Measurements from ENCODE around the gene REXO2.

Gene REXO2

GRCh38 chr11:114400216-114400914 is 38.9 kb upstream of the REXO2 start, which contains the start of the genes C11orf71 and RBM7 (continued):
- no peak for TF ChIP-seq ZNF404 (tag by site-specific recombination; IDR thresholded peaks at IDR 0.05)
- TF ChIP-seq ZIC2 (tag by site-specific recombination; IDR thresholded peaks at IDR 0.05), result peak; percentile 48
- TF ChIP-seq OSR2 (tag by site-specific recombination; IDR thresholded peaks at IDR 0.05), result 0 out of 2 replicates have a peak, but pooled peaks have one; percentile 23
- no peak for TF ChIP-seq ZSCAN18 (tag by site-specific recombination; IDR thresholded peaks at IDR 0.05)
- TF ChIP-seq ZBTB11 (tag by site-specific recombination; conservative IDR thresholded peaks at IDR 0.05; ENCODE audit: low read depth), result peak; percentile 91
- TF ChIP-seq ZSCAN4 (tag by site-specific recombination; IDR thresholded peaks at IDR 0.05), result no peak
- peak; percentile 56 for TF ChIP-seq KLF1 (tag by site-specific recombination; IDR thresholded peaks at IDR 0.05)
- TF ChIP-seq ZNF140 (tag by site-specific recombination; IDR thresholded peaks at IDR 0.05), result no peak
- no peak for TF ChIP-seq ZBTB44 (tag by site-specific recombination; IDR thresholded peaks at IDR 0.05)
- TF ChIP-seq ZNF280C (tag by site-specific recombination; IDR thresholded peaks at IDR 0.05), result no peak
- peak; percentile 56; the same call in 1 of the 2 replicates for TF ChIP-seq ZNF692 (tag by site-specific recombination; IDR thresholded peaks at IDR 0.05)
- peak; percentile 59; the same call in 1 of the 2 replicates for TF ChIP-seq ZNF561 (tag by site-specific recombination; IDR thresholded peaks at IDR 0.05; ENCODE audit: borderline replicate concordance)
- TF ChIP-seq HIC1 (tag by site-specific recombination; IDR thresholded peaks at IDR 0.05), result no peak
- peak; percentile 37; the same call in 1 of the 2 replicates for TF ChIP-seq ZNF398 (tag by site-specific recombination; IDR thresholded peaks at IDR 0.05)
- TF ChIP-seq ZBTB20 (tag by site-specific recombination; IDR thresholded peaks at IDR 0.05), result peak; percentile 68; the same call in 1 of the 2 replicates
- no peak for TF ChIP-seq REPIN1 (tag by site-specific recombination; IDR thresholded peaks at IDR 0.05; ENCODE audit: low read depth)
- no peak for TF ChIP-seq ZBTB1 (tag by site-specific recombination; IDR thresholded peaks at IDR 0.05)
- no peak for TF ChIP-seq ZFP41 (tag by site-specific recombination; IDR thresholded peaks at IDR 0.05; ENCODE audit: borderline replicate concordance)
- no peak for TF ChIP-seq ZNF473 (tag by site-specific recombination; IDR thresholded peaks at IDR 0.05)
- TF ChIP-seq ZNF501 (tag by site-specific recombination; IDR thresholded peaks at IDR 0.05), result peak; percentile 77
- no peak for TF ChIP-seq ZNF707 (tag by site-specific recombination; IDR thresholded peaks at IDR 0.05)
- TF ChIP-seq ZNF571 (tag by site-specific recombination; IDR thresholded peaks at IDR 0.05), result no peak
- TF ChIP-seq ZNF830 (tag by site-specific recombination; IDR thresholded peaks at IDR 0.05; ENCODE audit: low read depth), result no peak

All from HEK293 (cell line).